Keratinocyte (primary cell): ENCODE measurements around the gene IFRD2. TPM values are rescaled to one million over a fixed set of nuclear protein-coding genes. Genes with fewer than 3 reads are reported as not detected.
A peak's percentile ranks its signal among the peaks of the same experiment; 100 is the strongest.

Experiments used
- DNase-seq: peaks from one replicate; pipeline ENCODE4 v3.0.0-alpha.2; 2011; ENCODE audit warnings: low read depth, missing footprints, low spot score
- FAIRE-seq: peaks from 2 replicates; lab custom pipeline; 2011; peaks lifted over from hg19 to GRCh38; lab: Jason Lieb, UNC
- H2AFZ ChIP-seq: 2 replicates; pipeline ENCODE4 v1.6.0; 2012; ENCODE audit warnings: low read length, control low read depth, inconsistent platforms; ENCODE audit not compliant: control insufficient read depth
- H3K27ac ChIP-seq: 2 replicates; pipeline ENCODE4 v1.5.1; 2011; ENCODE audit warnings: low read length; ENCODE audit not compliant: control insufficient read depth, insufficient read depth
- H3K27me3 ChIP-seq: 3 replicates; pipeline ENCODE4 v1.6.0; 2011; ENCODE audit warnings: low read length; ENCODE audit not compliant: control insufficient read depth, insufficient read depth; ENCODE audit errors: extremely low read depth
- H3K36me3 ChIP-seq, 2 experiments: 2 replicates in 1 of 2; 3 replicates in 1 of 2; pipeline ENCODE4 v1.5.1; 2011; ENCODE audit warnings: low read length in 2 of 2, mild to moderate bottlenecking in 1 of 2; ENCODE audit not compliant: control insufficient read depth in 2 of 2, insufficient read depth in 2 of 2; ENCODE audit errors: extremely low read depth in 1 of 2
- H3K4me1 ChIP-seq: 3 replicates; pipeline ENCODE4 v1.5.1; 2011; ENCODE audit warnings: low read length; ENCODE audit not compliant: control insufficient read depth, insufficient read depth; ENCODE audit errors: extremely low read depth
- H3K4me2 ChIP-seq: 3 replicates; pipeline ENCODE4 v1.6.0; 2011; ENCODE audit warnings: low read depth, low read length; ENCODE audit not compliant: control insufficient read depth, insufficient read depth; ENCODE audit errors: extremely low read depth
- H3K4me3 ChIP-seq, 3 experiments: fragments of 200-600 bp in 1 of 3; sonication (generic) in 1 of 3; 2 replicates in 2 of 3; 3 replicates in 1 of 3; pipeline ENCODE4 v1.5.1; 2011 to 2016; ENCODE audit warnings: low read length in 3 of 3, mild to moderate bottlenecking in 3 of 3, control low read depth in 2 of 3, inconsistent platforms in 1 of 3, low read depth in 1 of 3, mixed read lengths in 1 of 3, mixed run types in 1 of 3, moderate library complexity in 1 of 3; ENCODE audit not compliant: control insufficient read depth in 2 of 3, insufficient read depth in 2 of 3; ENCODE audit errors: extremely low read depth in 1 of 3
- H3K79me2 ChIP-seq: 2 replicates; pipeline ENCODE4 v1.6.0; 2012; ENCODE audit warnings: low read length; ENCODE audit not compliant: control insufficient read depth, insufficient read depth
- H3K9ac ChIP-seq: 3 replicates; pipeline ENCODE4 v1.6.0; 2011; ENCODE audit warnings: low read length; ENCODE audit not compliant: control insufficient read depth, insufficient read depth; ENCODE audit errors: extremely low read depth
- H3K9me1 ChIP-seq: 3 replicates; pipeline ENCODE4 v1.6.0; 2011; ENCODE audit warnings: low read length; ENCODE audit not compliant: control insufficient read depth, insufficient read depth; ENCODE audit errors: extremely low read depth
- H3K9me3 ChIP-seq: 2 replicates; pipeline ENCODE4 v1.5.1; 2012; ENCODE audit warnings: low read depth, low read length; ENCODE audit not compliant: control insufficient read depth
- H4K20me1 ChIP-seq: 3 replicates; pipeline ENCODE4 v1.6.0; 2011; ENCODE audit warnings: low read length; ENCODE audit not compliant: control insufficient read depth, insufficient read depth; ENCODE audit errors: extremely low read depth
- CTCF ChIP-seq, 3 experiments: IDR thresholded peaks in 1 of 3; conservative IDR thresholded peaks in 1 of 3; optimal IDR thresholded peaks in 1 of 3; 2 replicates in 2 of 3; 3 replicates in 1 of 3; pipeline versions ENCODE3 to v1.5.1; 2011; ENCODE audit warnings: low read length in 3 of 3, mild to moderate bottlenecking in 3 of 3, moderate library complexity in 2 of 3, control low read depth in 1 of 3, inconsistent platforms in 1 of 3; ENCODE audit not compliant: insufficient read depth in 2 of 3; ENCODE audit errors: extremely low read depth in 1 of 3
- EZH2 ChIP-seq: IDR thresholded peaks from one replicate; pipeline ENCODE4 v1.6.1; 2012; ENCODE audit warnings: inconsistent platforms, mild to moderate bottlenecking, low read length, moderate library complexity
- dilution Hi-C: fragments of 300-500 bp; cut with MboI; formaldehyde crosslinking; loops from one replicate; pipeline ENCODE4 v1.7.0; 2020; ENCODE audit warnings: low sequenced_read_pairs; ENCODE audit not compliant: extremely low pct_ligation_motif_present
- polyA plus RNA-seq, 5 experiments: library from polyadenylated mRNA; depleted of rRNA in 3 of 5; stranded (reverse) in 3 of 5; stranded (forward) in 1 of 5; unstranded in 1 of 5; fragments of >200 nt; gene quantifications; 1 replicate in 1 of 5; 2 replicates in 3 of 5; 3 replicates in 1 of 5; pipeline versions ENCODE4 v1.2.1 to v1.2.3, GENCODE V29; 2011 to 2012; ENCODE audit warnings: missing spikeins in 2 of 5, low read depth in 1 of 5, low replicate concordance in 1 of 5

The IFRD2 gene
- polyA plus RNA-seq, 1 donor (not counting 4 experiments of a cell fraction or from before 2014, with no cell fraction given): 50.3 TPM

- Histone ChIP-seq H3K27ac (no peak overlapping the region), H3K36me3 (peaks cover 23 to 33% of the 10 kb centered on the region in 2 experiments), H3K9ac (no peak overlapping the region), H3K79me2 (peaks cover 10% of the 10 kb centered on the region), H3K9me1 (no peaks in the 10 kb centered on the region), H3K27me3 (no peaks in the 10 kb centered on the region), H4K20me1 (no peaks in the 10 kb centered on the region), H3K4me2 (no peak overlapping the region), H2AFZ (no peak overlapping the region), H3K4me1 (peaks cover 30% of the 10 kb centered on the region), H3K4me3 (no peak overlapping the region), H3K9me3 (no peaks in the 10 kb centered on the region)
- DNase-seq (no peak), FAIRE-seq (no peak)
- TF ChIP-seq CTCF (optimal IDR thresholded peaks at IDR 0.05 in 1 of 3, IDR thresholded peaks at IDR 0.05 in 1 of 3, conservative IDR thresholded peaks at IDR 0.05 in 1 of 3; ENCODE audit: extremely low read depth in 1 of 3, insufficient read depth in 2 of 3, low read length in 3 of 3) (peak in 2 of 3 experiments; percentile 49 to 63), EZH2 (no peak)
- dilution Hi-C loops: no loop called here
Measured at GRCh38 chr3:50256978-50257890, 35.0 kb downstream of the IFRD2 start.

- peaks cover 3% of the 10 kb centered on the region for H3K9me1 ChIP-seq
- no peak overlapping the region for H3K4me3 ChIP-seq
- peaks cover 9% of the 10 kb centered on the region for H4K20me1 ChIP-seq
- H3K9me3 ChIP-seq: no peaks in the 10 kb centered on the region
- peak overlapping the region; percentile 7 for H3K4me2 ChIP-seq
- H3K9ac ChIP-seq: peak overlapping the region; percentile 46
- DNase-seq (no peak), FAIRE-seq (peak; percentile 63)
- dilution Hi-C loops: no loop called here
- H3K36me3 ChIP-seq: peaks cover 26 to 38% of the 10 kb centered on the region in 2 experiments
- peak overlapping the region; percentile 71 for H3K27ac ChIP-seq
- no peak for TF ChIP-seq CTCF (optimal IDR thresholded peaks at IDR 0.05 in 1 of 3, IDR thresholded peaks at IDR 0.05 in 1 of 3, conservative IDR thresholded peaks at IDR 0.05 in 1 of 3; ENCODE audit: extremely low read depth in 1 of 3, insufficient read depth in 2 of 3, low read length in 3 of 3)
- TF ChIP-seq EZH2: no peak
- H3K4me1 ChIP-seq: peaks cover 38% of the 10 kb centered on the region
- no peaks in the 10 kb centered on the region for H3K27me3 ChIP-seq
- peaks cover 27% of the 10 kb centered on the region for H3K79me2 ChIP-seq
- no peak overlapping the region for H2AFZ ChIP-seq
Measured at GRCh38 chr3:50255251-50255615, 37.0 kb downstream of the IFRD2 start.
